HG02884 (cell line): ENCODE results near the gene FBXO15.

Source experiments
- ATAC-seq: cut with Tn5 transposase; IDR thresholded peaks from one replicate; pipeline ENCODE4 v1.9.1; 2021; ENCODE audit warnings: mild to moderate bottlenecking, moderate library complexity; ENCODE audit not compliant: unreplicated experiment

FBXO15 gene

GRCh38 chr18:74154716-74155115 is 7.1 kb upstream of the FBXO15 start:
- ATAC-seq: no peak

GRCh38 chr18:74153793-74154192 is 6.2 kb upstream of the FBXO15 start:
- ATAC-seq: no peak

GRCh38 chr18:74153377-74153776 is 5.7 kb upstream of the FBXO15 start:
- ATAC-seq: no peak

GRCh38 chr18:74152857-74153256 is 5.2 kb upstream of the FBXO15 start:
- no peak for ATAC-seq

GRCh38 chr18:74152270-74152669 is 4.6 kb upstream of the FBXO15 start:
- ATAC-seq: no peak

- ATAC-seq: no peak
These were observed 2.2 kb upstream of the FBXO15 start for GRCh38 chr18:74149878-74150277.

GRCh38 chr18:74148543-74149070 is 973 bp upstream of the FBXO15 start:
- ATAC-seq: peak; percentile 10

GRCh38 chr18:74147491-74147778 is 199 bp downstream of the FBXO15 start:
- no peak for ATAC-seq

GRCh38 chr18:74146756-74147155 is 878 bp downstream of the FBXO15 start:
- ATAC-seq: no peak

- no peak for ATAC-seq
These were observed 5.4 kb downstream of the FBXO15 start for GRCh38 chr18:74142252-74142651.

GRCh38 chr18:74141667-74142066 is 6.0 kb downstream of the FBXO15 start:
- ATAC-seq: no peak

- no peak for ATAC-seq
These were observed 7.1 kb downstream of the FBXO15 start for GRCh38 chr18:74140582-74140981.

GRCh38 chr18:74139888-74140287 is 7.7 kb downstream of the FBXO15 start:
- ATAC-seq: peak; percentile 90

- ATAC-seq: peak; percentile 39
These were observed 8.2 kb downstream of the FBXO15 start for GRCh38 chr18:74139411-74139810.

- no peak for ATAC-seq
These were observed 9.6 kb downstream of the FBXO15 start for GRCh38 chr18:74137920-74138538.

- no peak for ATAC-seq
These were observed 15.4 kb downstream of the FBXO15 start for GRCh38 chr18:74132201-74132600.

GRCh38 chr18:74131124-74131523 is 16.5 kb downstream of the FBXO15 start:
- ATAC-seq: no peak

- ATAC-seq: no peak
These were observed 19.5 kb downstream of the FBXO15 start for GRCh38 chr18:74128159-74128558.

- no peak for ATAC-seq
These were observed 20.7 kb downstream of the FBXO15 start for GRCh38 chr18:74126684-74127655.

GRCh38 chr18:74124642-74125041 is 23.0 kb downstream of the FBXO15 start:
- ATAC-seq: no peak

- ATAC-seq: no peak
These were observed 24.4 kb downstream of the FBXO15 start for GRCh38 chr18:74123200-74123599.
